Measurements from ENCODE around the gene STUM. TPM values are rescaled to one million over a fixed set of nuclear protein-coding genes. Genes with fewer than 3 reads are reported as not detected.
A peak's percentile ranks its signal among the peaks of the same experiment; 100 is the strongest.

Gene STUM
- total and polyA plus RNA-seq, 2 experiments from 2014 or later: 0.23 to 1.3 TPM

- Mint-ChIP-seq H3K27ac (no peak overlapping the region), H3K27me3 (ENCODE audit: insufficient read depth, low read depth, poor library complexity) (peaks cover 49% of the 10 kb centered on the region), H3K4me1 (peaks cover 27% of the 10 kb centered on the region), H3K9me3 (no peaks in the 10 kb centered on the region), H3K4me3 (peak overlapping the region; percentile 68), H3K36me3 (ENCODE audit: low read depth) (no peaks in the 10 kb centered on the region)
- peak; percentile 76 for DNase-seq (ENCODE audit: low spot score)
- Histone ChIP-seq H3K4me2 (peak overlapping the region; percentile 93), H3K4me1 (ENCODE audit: insufficient read depth) (peaks cover 8% of the 10 kb centered on the region), H3K79me2 (replicated peaks; ENCODE audit: insufficient read depth) (no peaks in the 10 kb centered on the region), H3K9me2 (ENCODE audit: insufficient read depth) (no peaks in the 10 kb centered on the region), H3K36me3 (ENCODE audit: insufficient read depth) (no peaks in the 10 kb centered on the region), H3K27ac (ENCODE audit: low read depth) (no peak overlapping the region), H4K20me1 (replicated peaks; ENCODE audit: insufficient read depth) (no peaks in the 10 kb centered on the region; the same call in 1 of the 2 replicates), H2AFZ (peak overlapping the region; percentile 92), H3K27me3 (ENCODE audit: insufficient read depth) (peaks cover 56% of the 10 kb centered on the region), H3F3A (replicated peaks; ENCODE audit: low read depth) (no peaks in the 10 kb centered on the region), H3K4me3 (peak overlapping the region; percentile 69)
- ATAC-seq: peak; percentile 33
- TF ChIP-seq EZH2phosphoT487 (IDR thresholded peaks at IDR 0.05; ENCODE audit: unreplicated experiment): no peak
- TF ChIP-seq, protein P1, sequence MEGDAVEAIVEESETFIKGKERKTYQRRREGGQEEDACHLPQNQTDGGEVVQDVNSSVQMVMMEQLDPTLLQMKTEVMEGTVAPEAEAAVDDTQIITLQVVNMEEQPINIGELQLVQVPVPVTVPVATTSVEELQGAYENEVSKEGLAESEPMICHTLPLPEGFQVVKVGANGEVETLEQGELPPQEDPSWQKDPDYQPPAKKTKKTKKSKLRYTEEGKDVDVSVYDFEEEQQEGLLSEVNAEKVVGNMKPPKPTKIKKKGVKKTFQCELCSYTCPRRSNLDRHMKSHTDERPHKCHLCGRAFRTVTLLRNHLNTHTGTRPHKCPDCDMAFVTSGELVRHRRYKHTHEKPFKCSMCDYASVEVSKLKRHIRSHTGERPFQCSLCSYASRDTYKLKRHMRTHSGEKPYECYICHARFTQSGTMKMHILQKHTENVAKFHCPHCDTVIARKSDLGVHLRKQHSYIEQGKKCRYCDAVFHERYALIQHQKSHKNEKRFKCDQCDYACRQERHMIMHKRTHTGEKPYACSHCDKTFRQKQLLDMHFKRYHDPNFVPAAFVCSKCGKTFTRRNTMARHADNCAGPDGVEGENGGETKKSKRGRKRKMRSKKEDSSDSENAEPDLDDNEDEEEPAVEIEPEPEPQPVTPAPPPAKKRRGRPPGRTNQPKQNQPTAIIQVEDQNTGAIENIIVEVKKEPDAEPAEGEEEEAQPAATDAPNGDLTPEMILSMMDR (conservative IDR thresholded peaks at IDR 0.05; ENCODE audit: low read depth in 2 of 2): peak; percentile 46 to 49
Measured at GRCh38 chr1:226549937-226550671, 1.5 kb downstream of the STUM start.

DNA sequence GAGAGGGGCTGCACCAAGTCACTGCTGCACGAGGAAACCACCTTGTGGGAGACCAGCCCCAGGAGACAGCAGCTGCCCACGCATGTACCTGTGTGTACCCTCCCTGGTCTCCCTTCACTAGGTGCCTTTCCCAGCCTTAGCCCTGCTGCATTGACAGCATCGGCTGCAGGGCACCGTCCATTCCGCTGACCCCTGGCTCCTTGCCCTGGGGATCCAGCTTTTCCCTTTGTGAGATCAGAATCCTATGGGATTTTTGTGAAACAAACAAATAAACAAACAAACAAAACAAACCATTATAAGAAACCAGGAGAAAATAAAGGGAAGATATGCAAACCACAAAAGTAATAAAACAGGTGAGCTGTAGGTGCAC lies 2.1 kb downstream of the STUM start:
- peaks cover 23% of the 10 kb centered on the region for H3K4me1 Mint-ChIP-seq
- no peaks in the 10 kb centered on the region for H3K9me2 ChIP-seq (ENCODE audit: insufficient read depth)
- ATAC-seq (no peak), DNase-seq (ENCODE audit: low spot score) (no peak)
- H2AFZ ChIP-seq: no peak overlapping the region
- H3K27me3 Mint-ChIP-seq (ENCODE audit: insufficient read depth, low read depth, poor library complexity): peaks cover 47% of the 10 kb centered on the region
- no peaks in the 10 kb centered on the region for H3K79me2 ChIP-seq (replicated peaks; ENCODE audit: insufficient read depth)
- peaks cover 50% of the 10 kb centered on the region for H3K27me3 ChIP-seq (ENCODE audit: insufficient read depth)
- H3K36me3 ChIP-seq (ENCODE audit: insufficient read depth): no peaks in the 10 kb centered on the region
- H3K27ac ChIP-seq (ENCODE audit: low read depth): no peak overlapping the region
- H3K4me1 ChIP-seq (ENCODE audit: insufficient read depth): peaks cover 5% of the 10 kb centered on the region
- H3K27ac Mint-ChIP-seq: no peak overlapping the region
- H3K4me3 ChIP-seq: no peak overlapping the region; the same call in 1 of the 2 replicates
- no peaks in the 10 kb centered on the region for H3K9me3 Mint-ChIP-seq
- peak overlapping the region; percentile 68; the same call in 2 of the 3 replicates for H3K4me3 Mint-ChIP-seq
- H3K36me3 Mint-ChIP-seq (ENCODE audit: low read depth): no peaks in the 10 kb centered on the region
- H3F3A ChIP-seq (replicated peaks; ENCODE audit: low read depth): no peaks in the 10 kb centered on the region
- H4K20me1 ChIP-seq (replicated peaks; ENCODE audit: insufficient read depth): no peaks in the 10 kb centered on the region; the same call in 1 of the 2 replicates
- H3K4me2 ChIP-seq: no peak overlapping the region; the same call in 1 of the 2 replicates
- TF ChIP-seq ZNF114 (CRISPR knock-in tag; IDR thresholded peaks at IDR 0.05) (no peak), ZNF331 (CRISPR knock-in tag; IDR thresholded peaks at IDR 0.05; ENCODE audit: low read depth) (no peak), EZH2 (IDR thresholded peaks at IDR 0.05; ENCODE audit: low read depth, unreplicated experiment) (no peak), CREB1 (CRISPR knock-in tag; IDR thresholded peaks at IDR 0.05; ENCODE audit: low read depth) (no peak), NANOG (IDR thresholded peaks at IDR 0.05; ENCODE audit: borderline replicate concordance) (no peak), POLR2AphosphoS5 (IDR thresholded peaks at IDR 0.05; ENCODE audit: low read depth) (no peak), JUNB (IDR thresholded peaks at IDR 0.05; ENCODE audit: unreplicated experiment) (no peak), EZH2phosphoT487 (IDR thresholded peaks at IDR 0.05; ENCODE audit: unreplicated experiment) (no peak), STAT1 (IDR thresholded peaks at IDR 0.05; ENCODE audit: unreplicated experiment) (no peak)
- TF ChIP-seq, protein P2, sequence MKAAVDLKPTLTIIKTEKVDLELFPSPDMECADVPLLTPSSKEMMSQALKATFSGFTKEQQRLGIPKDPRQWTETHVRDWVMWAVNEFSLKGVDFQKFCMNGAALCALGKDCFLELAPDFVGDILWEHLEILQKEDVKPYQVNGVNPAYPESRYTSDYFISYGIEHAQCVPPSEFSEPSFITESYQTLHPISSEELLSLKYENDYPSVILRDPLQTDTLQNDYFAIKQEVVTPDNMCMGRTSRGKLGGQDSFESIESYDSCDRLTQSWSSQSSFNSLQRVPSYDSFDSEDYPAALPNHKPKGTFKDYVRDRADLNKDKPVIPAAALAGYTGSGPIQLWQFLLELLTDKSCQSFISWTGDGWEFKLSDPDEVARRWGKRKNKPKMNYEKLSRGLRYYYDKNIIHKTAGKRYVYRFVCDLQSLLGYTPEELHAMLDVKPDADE (IDR thresholded peaks at IDR 0.05): no peak
- TF ChIP-seq, protein P3, sequence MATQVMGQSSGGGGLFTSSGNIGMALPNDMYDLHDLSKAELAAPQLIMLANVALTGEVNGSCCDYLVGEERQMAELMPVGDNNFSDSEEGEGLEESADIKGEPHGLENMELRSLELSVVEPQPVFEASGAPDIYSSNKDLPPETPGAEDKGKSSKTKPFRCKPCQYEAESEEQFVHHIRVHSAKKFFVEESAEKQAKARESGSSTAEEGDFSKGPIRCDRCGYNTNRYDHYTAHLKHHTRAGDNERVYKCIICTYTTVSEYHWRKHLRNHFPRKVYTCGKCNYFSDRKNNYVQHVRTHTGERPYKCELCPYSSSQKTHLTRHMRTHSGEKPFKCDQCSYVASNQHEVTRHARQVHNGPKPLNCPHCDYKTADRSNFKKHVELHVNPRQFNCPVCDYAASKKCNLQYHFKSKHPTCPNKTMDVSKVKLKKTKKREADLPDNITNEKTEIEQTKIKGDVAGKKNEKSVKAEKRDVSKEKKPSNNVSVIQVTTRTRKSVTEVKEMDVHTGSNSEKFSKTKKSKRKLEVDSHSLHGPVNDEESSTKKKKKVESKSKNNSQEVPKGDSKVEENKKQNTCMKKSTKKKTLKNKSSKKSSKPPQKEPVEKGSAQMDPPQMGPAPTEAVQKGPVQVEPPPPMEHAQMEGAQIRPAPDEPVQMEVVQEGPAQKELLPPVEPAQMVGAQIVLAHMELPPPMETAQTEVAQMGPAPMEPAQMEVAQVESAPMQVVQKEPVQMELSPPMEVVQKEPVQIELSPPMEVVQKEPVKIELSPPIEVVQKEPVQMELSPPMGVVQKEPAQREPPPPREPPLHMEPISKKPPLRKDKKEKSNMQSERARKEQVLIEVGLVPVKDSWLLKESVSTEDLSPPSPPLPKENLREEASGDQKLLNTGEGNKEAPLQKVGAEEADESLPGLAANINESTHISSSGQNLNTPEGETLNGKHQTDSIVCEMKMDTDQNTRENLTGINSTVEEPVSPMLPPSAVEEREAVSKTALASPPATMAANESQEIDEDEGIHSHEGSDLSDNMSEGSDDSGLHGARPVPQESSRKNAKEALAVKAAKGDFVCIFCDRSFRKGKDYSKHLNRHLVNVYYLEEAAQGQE (IDR thresholded peaks at IDR 0.05; ENCODE audit: unreplicated experiment): no peak
- TF ChIP-seq, protein P1 (conservative IDR thresholded peaks at IDR 0.05; ENCODE audit: low read depth in 2 of 2): no peak; a peak in 1 of 4 replicates
